Hepatocyte (in vitro differentiated cells): ENCODE results near the gene ANO6. TPM values are rescaled to one million over a fixed set of nuclear protein-coding genes. Genes with fewer than 3 reads are reported as not detected.
A peak's percentile ranks its signal among the peaks of the same experiment; 100 is the strongest.

ENCODE experiments used
- DNase-seq: peaks from one replicate; pipeline ENCODE4 v3.0.0-alpha.2; 2016; ENCODE audit warnings: low spot score
- H2AFZ ChIP-seq: fragments of 200-600 bp; sonication (generic); 2 replicates; pipeline ENCODE4 v1.6.0; 2016; ENCODE audit warnings: antibody characterized with exemption, mild to moderate bottlenecking
- H3K27ac ChIP-seq: fragments of 200-600 bp; sonication (generic); 2 replicates; pipeline ENCODE4 v1.5.1; 2016; ENCODE audit warnings: mild to moderate bottlenecking
- H3K27me3 ChIP-seq: fragments of 200-600 bp; sonication (generic); 2 replicates; pipeline ENCODE4 v1.6.1; 2016
- H3K36me3 ChIP-seq: fragments of 200-600 bp; sonication (generic); replicated peaks from 2 replicates; pipeline ENCODE4 v1.5.1; 2016; ENCODE audit warnings: low read depth; ENCODE audit not compliant: insufficient read depth
- H3K4me1 ChIP-seq: fragments of 200-600 bp; sonication (generic); 2 replicates; pipeline ENCODE4 v1.5.1; 2016; ENCODE audit warnings: mild to moderate bottlenecking, moderate library complexity; ENCODE audit not compliant: insufficient read depth
- H3K4me2 ChIP-seq: fragments of 200-600 bp; sonication (generic); 2 replicates; pipeline ENCODE4 v1.6.0; 2016
- H3K4me3 ChIP-seq: fragments of 200-600 bp; sonication (generic); 2 replicates; pipeline ENCODE4 v1.5.1; 2016; ENCODE audit warnings: mild to moderate bottlenecking
- H3K79me2 ChIP-seq: fragments of 200-600 bp; sonication (generic); 2 replicates; pipeline ENCODE4 v1.6.0; 2017; ENCODE audit warnings: mild to moderate bottlenecking
- H3K9me2 ChIP-seq: fragments of 200-600 bp; sonication (generic); replicated peaks from 2 replicates; pipeline ENCODE4 v1.6.0; 2017; ENCODE audit warnings: mild to moderate bottlenecking; ENCODE audit not compliant: insufficient read depth
- H3K9me3 ChIP-seq: fragments of 200-600 bp; sonication (generic); 2 replicates; pipeline ENCODE4 v1.5.1; 2016; ENCODE audit warnings: low read depth, mild to moderate bottlenecking
- H4K20me1 ChIP-seq: fragments of 200-600 bp; sonication (generic); 2 replicates; pipeline ENCODE4 v1.6.0; 2016; ENCODE audit warnings: mild to moderate bottlenecking; ENCODE audit not compliant: insufficient read depth, poor library complexity, severe bottlenecking
- EZH2 ChIP-seq: fragments of 200-600 bp; sonication (generic); IDR thresholded peaks from 2 replicates; pipeline ENCODE4 v1.6.1; 2016; ENCODE audit warnings: antibody characterized with exemption, mild to moderate bottlenecking, borderline replicate concordance
- EZH2phosphoT487 ChIP-seq: fragments of 200-600 bp; sonication (generic); IDR thresholded peaks from one replicate; pipeline ENCODE4 v1.6.1; 2018; ENCODE audit warnings: antibody characterized with exemption, mild to moderate bottlenecking, low read depth, moderate library complexity; ENCODE audit not compliant: unreplicated experiment, severe bottlenecking
- WGBS: methylation state at CpG from one replicate; pipeline ENCODE4 v1.1.6; 2016; ENCODE audit warnings: low lambda C conversion rate; ENCODE audit errors: missing lambda C conversion rate; 5-methylcytosine and 5-hydroxymethylcytosine counted together
- polyA plus RNA-seq: library from polyadenylated mRNA; unstranded; fragments of >200 nt; fragmentation: Nextera tagmentation; extraction: Ambion mirVana; gene quantifications from 2 replicates; pipeline ENCODE4 v1.2.1, GENCODE V29; 2016
- total RNA-seq: library from RNA; depleted of rRNA; stranded (reverse); fragments of >200 nt; gene quantifications from 2 replicates; pipeline ENCODE4 v1.2.3, GENCODE V29; 2014
- TF ChIP-seq, protein P1 (sequence below): fragments of 200-600 bp; sonication (generic); IDR thresholded peaks from 2 replicates; pipeline ENCODE4 v1.5.1; 2016; ENCODE audit warnings: antibody characterized with exemption, mild to moderate bottlenecking; ENCODE audit not compliant: poor library complexity

The ANO6 gene
- total and polyA plus RNA-seq, 2 experiments from 2014 or later = 50.4 to 82.2 TPM

DNA sequence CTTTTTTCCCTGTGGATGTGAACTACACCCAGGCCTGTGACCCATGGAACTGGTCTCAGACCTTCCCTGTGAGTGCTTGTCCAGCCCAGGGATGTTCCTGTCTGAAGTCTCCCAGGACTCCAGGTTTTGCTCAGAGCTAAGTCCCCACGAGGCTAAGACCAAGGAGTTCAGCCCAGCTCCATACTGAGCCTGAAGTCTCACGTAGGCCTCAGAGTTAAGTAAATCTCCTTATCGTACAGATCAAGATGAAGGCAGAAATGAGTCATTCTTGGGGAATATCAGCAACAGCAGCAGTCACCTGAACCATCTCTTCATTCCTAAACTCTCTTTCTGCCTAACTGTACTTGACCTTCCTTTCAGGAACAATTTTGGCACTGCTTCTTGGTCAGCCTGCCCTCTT lies 139.8 kb downstream of the ANO6 start:
- peak; percentile 64 for DNase-seq
- WGBS = 43% methylated on average over 3 of the region's 3 CpGs
- H3K27ac ChIP-seq = peak overlapping the region; percentile 84

GRCh38 chr12:45356822-45357538 lies 141.1 kb downstream of the ANO6 start:
- no peaks in the 10 kb centered on the region for H3K9me2 ChIP-seq
- H3K4me2 ChIP-seq = no peak overlapping the region
- no peak overlapping the region for H3K4me3 ChIP-seq
- no peak overlapping the region for H2AFZ ChIP-seq
- H3K79me2 ChIP-seq = peaks cover 3% of the 10 kb centered on the region
- WGBS = 90% methylated on average over 4 of the region's 4 CpGs
- no peaks in the 10 kb centered on the region for H3K27me3 ChIP-seq
- TF ChIP-seq EZH2 (no peak), EZH2phosphoT487 (no peak)
- TF ChIP-seq, protein P1, sequence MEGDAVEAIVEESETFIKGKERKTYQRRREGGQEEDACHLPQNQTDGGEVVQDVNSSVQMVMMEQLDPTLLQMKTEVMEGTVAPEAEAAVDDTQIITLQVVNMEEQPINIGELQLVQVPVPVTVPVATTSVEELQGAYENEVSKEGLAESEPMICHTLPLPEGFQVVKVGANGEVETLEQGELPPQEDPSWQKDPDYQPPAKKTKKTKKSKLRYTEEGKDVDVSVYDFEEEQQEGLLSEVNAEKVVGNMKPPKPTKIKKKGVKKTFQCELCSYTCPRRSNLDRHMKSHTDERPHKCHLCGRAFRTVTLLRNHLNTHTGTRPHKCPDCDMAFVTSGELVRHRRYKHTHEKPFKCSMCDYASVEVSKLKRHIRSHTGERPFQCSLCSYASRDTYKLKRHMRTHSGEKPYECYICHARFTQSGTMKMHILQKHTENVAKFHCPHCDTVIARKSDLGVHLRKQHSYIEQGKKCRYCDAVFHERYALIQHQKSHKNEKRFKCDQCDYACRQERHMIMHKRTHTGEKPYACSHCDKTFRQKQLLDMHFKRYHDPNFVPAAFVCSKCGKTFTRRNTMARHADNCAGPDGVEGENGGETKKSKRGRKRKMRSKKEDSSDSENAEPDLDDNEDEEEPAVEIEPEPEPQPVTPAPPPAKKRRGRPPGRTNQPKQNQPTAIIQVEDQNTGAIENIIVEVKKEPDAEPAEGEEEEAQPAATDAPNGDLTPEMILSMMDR = no peak
- H4K20me1 ChIP-seq = no peaks in the 10 kb centered on the region
- no peaks in the 10 kb centered on the region for H3K9me3 ChIP-seq
- H3K27ac ChIP-seq = peak overlapping the region; percentile 7
- no peaks in the 10 kb centered on the region for H3K36me3 ChIP-seq
- peaks cover 41% of the 10 kb centered on the region for H3K4me1 ChIP-seq
- DNase-seq = no peak

More for the DNA sequence above, 139.8 kb downstream of the ANO6 start:
- Histone ChIP-seq H3K79me2 (no peaks in the 10 kb centered on the region), H2AFZ (no peak overlapping the region), H3K4me1 (peaks cover 41% of the 10 kb centered on the region), H4K20me1 (no peaks in the 10 kb centered on the region), H3K4me2 (peak overlapping the region; percentile 3), H3K27me3 (no peaks in the 10 kb centered on the region), H3K9me2 (no peaks in the 10 kb centered on the region), H3K36me3 (no peaks in the 10 kb centered on the region), H3K9me3 (no peaks in the 10 kb centered on the region), H3K4me3 (no peak overlapping the region)
- TF ChIP-seq EZH2 (no peak), EZH2phosphoT487 (no peak)
- TF ChIP-seq, protein P1 = no peak

DNA sequence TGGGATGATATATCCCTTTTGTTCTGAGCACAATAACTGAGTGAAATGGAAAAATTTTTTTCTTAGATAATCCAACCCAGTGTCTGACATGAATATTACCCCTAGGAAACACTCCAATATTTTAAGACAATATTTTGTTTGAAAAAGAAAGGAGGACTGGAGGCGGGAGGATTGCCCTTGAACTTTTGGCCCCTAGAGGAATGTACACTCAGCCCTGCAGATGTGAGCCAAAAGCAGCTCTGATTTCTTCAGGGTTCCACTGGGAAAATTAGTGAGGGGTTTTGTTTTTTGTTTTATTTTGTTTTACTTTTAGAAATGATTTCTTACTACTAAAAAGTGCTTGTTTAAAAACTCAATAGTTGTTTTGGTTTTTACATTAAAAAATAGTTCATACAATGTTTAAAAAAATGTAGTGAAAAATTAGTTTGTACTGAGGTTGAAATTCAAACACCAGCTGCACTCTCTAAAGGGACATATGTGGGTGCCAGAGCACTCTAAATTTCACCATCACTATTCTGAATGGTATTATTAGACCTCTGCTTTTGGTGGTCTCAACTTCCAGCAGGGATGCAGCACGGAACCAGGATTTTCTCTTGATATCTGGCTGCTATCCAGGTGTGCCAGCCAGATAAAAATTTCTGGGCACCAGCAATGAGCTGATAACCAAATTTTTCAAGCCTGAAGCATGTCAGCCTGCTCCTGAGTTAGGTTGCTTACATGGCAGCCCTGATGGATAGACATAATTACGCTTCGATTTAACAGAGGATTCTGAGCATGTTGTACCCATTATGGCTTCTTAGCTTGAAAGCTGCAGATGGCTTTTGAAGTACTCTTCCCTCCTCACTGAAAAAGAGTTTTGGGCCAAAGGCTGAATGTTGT lies 141.9 kb downstream of the ANO6 start:
- no peak overlapping the region for H2AFZ ChIP-seq
- no peaks in the 10 kb centered on the region for H3K27me3 ChIP-seq
- no peaks in the 10 kb centered on the region for H3K36me3 ChIP-seq
- 67% methylated on average over 4 of the region's 4 CpGs for WGBS
- DNase-seq = no peak
- peaks cover 11% of the 10 kb centered on the region for H3K79me2 ChIP-seq
- no peaks in the 10 kb centered on the region for H4K20me1 ChIP-seq
- TF ChIP-seq, protein P1 = no peak
- TF ChIP-seq EZH2 (no peak), EZH2phosphoT487 (no peak)
- peaks cover 41% of the 10 kb centered on the region for H3K4me1 ChIP-seq
- no peak overlapping the region for H3K4me2 ChIP-seq
- H3K9me2 ChIP-seq = no peaks in the 10 kb centered on the region
- H3K4me3 ChIP-seq = no peak overlapping the region
- peaks cover 7% of the 10 kb centered on the region for H3K9me3 ChIP-seq
- H3K27ac ChIP-seq = peak overlapping the region; percentile 7
